ENCODE measurements around the gene DR1.

Gene DR1

GRCh38 chr1:93408203-93408602 is 62.5 kb downstream of the DR1 start:
- TF ChIP-seq CTCF (IDR thresholded peaks at IDR 0.05; ENCODE audit: low read depth, low read length) = no peak
- no peak for DNase-seq (ENCODE audit: low read depth, low spot score)
- in situ Hi-C loops (cut with HindIII; ENCODE audit: low sequenced_read_pairs) = no loop called here
- H3K4me3 ChIP-seq (ENCODE audit: low read depth, low read length) = no peak overlapping the region

GRCh38 chr1:93411000-93411399 is 65.3 kb downstream of the DR1 start:
- in situ Hi-C loops (cut with HindIII; ENCODE audit: low sequenced_read_pairs) = no loop called here
- DNase-seq (ENCODE audit: low read depth, low spot score) = no peak
- H3K4me3 ChIP-seq (ENCODE audit: low read depth, low read length) = no peak overlapping the region
- no peak for TF ChIP-seq CTCF (IDR thresholded peaks at IDR 0.05; ENCODE audit: low read depth, low read length)

- in situ Hi-C loops (cut with HindIII; ENCODE audit: low sequenced_read_pairs) = no loop called here
- no peak for DNase-seq (ENCODE audit: low read depth, low spot score)
- H3K4me3 ChIP-seq (ENCODE audit: low read depth, low read length) = no peak overlapping the region
- TF ChIP-seq CTCF (IDR thresholded peaks at IDR 0.05; ENCODE audit: low read depth, low read length) = no peak
Measured at GRCh38 chr1:93414749-93415148, 69.0 kb downstream of the DR1 start.

- no peak for DNase-seq (ENCODE audit: low read depth, low spot score)
- no peak for TF ChIP-seq CTCF (IDR thresholded peaks at IDR 0.05; ENCODE audit: low read depth, low read length)
- in situ Hi-C loops (cut with HindIII; ENCODE audit: low sequenced_read_pairs) = no loop called here
- H3K4me3 ChIP-seq (ENCODE audit: low read depth, low read length) = no peak overlapping the region
Measured at GRCh38 chr1:93415296-93415695, 69.6 kb downstream of the DR1 start.

GRCh38 chr1:93416183-93416582 is 70.5 kb downstream of the DR1 start:
- no peak overlapping the region for H3K4me3 ChIP-seq (ENCODE audit: low read depth, low read length)
- DNase-seq (ENCODE audit: low read depth, low spot score) = no peak
- TF ChIP-seq CTCF (IDR thresholded peaks at IDR 0.05; ENCODE audit: low read depth, low read length) = no peak
- in situ Hi-C loops (cut with HindIII; ENCODE audit: low sequenced_read_pairs) = no loop called here

All from astrocyte of the spinal cord (primary cell).